HEK293T (cell line): ENCODE results near the gene NPHP4.
"Not testable (repeated sequence)": the region's sequence is repeated elsewhere in the genome, so short reads cannot be mapped to it uniquely, and the experiment has no call there.

Experiments
- CTCF ChIA-PET: fragments of 350-600 bp; formaldehyde crosslinking; extraction: SDS; loops from one replicate; lab custom pipeline; 2021; ENCODE audit warnings: antibody characterized with exemption, inconsistent platforms; lab: Yijun Ruan, JAX
- POLR2A ChIA-PET: fragments of 350-600 bp; formaldehyde crosslinking; extraction: SDS; loops from one replicate; lab custom pipeline; 2020; ENCODE audit warnings: antibody characterized with exemption, inconsistent platforms; lab: Yijun Ruan, JAX
- DNase-seq: peaks from one replicate; pipeline ENCODE4 v3.0.0; 2012; ENCODE audit warnings: mixed read lengths; ENCODE audit errors: extremely low spot score
- ARNT ChIP-seq: fragments of 450-650 bp; IDR thresholded peaks from 2 replicates; pipeline ENCODE4 v1.6.1; 2017; ENCODE audit warnings: mild to moderate bottlenecking
- BHLHE40 ChIP-seq: fragments of 450-650 bp; IDR thresholded peaks from 2 replicates; pipeline ENCODE4 v1.6.1; 2016; ENCODE audit warnings: mild to moderate bottlenecking, moderate library complexity, borderline replicate concordance
- CTBP1 ChIP-seq: fragments of 450-650 bp; IDR thresholded peaks from 2 replicates; pipeline ENCODE4 v1.6.1; 2016; ENCODE audit warnings: borderline replicate concordance
- ELF4 ChIP-seq: fragments of 450-650 bp; IDR thresholded peaks from 2 replicates; pipeline ENCODE4 v1.6.1; 2017; ENCODE audit warnings: antibody characterized with exemption
- FOXA1 ChIP-seq: fragments of 450-650 bp; IDR thresholded peaks from 2 replicates; pipeline ENCODE4 v1.6.1; 2016; ENCODE audit warnings: mild to moderate bottlenecking
- FOXK2 ChIP-seq: fragments of 450-650 bp; IDR thresholded peaks from 2 replicates; pipeline ENCODE4 v1.6.1; 2016; ENCODE audit warnings: mild to moderate bottlenecking
- FOXM1 ChIP-seq: fragments of 450-650 bp; IDR thresholded peaks from 2 replicates; pipeline ENCODE4 v1.6.1; 2017; ENCODE audit warnings: mild to moderate bottlenecking, borderline replicate concordance
- HDGF ChIP-seq: fragments of 450-650 bp; IDR thresholded peaks from 2 replicates; pipeline ENCODE4 v1.6.1; 2017; ENCODE audit warnings: antibody characterized with exemption, borderline replicate concordance
- L3MBTL2 ChIP-seq: fragments of 450-650 bp; conservative IDR thresholded peaks from 2 replicates; pipeline ENCODE4 v1.6.1; 2016; ENCODE audit warnings: mild to moderate bottlenecking
- LEF1 ChIP-seq: fragments of 450-650 bp; IDR thresholded peaks from 2 replicates; pipeline ENCODE4 v1.6.1; 2017; ENCODE audit warnings: mild to moderate bottlenecking, borderline replicate concordance
- NFRKB ChIP-seq: fragments of 450-650 bp; IDR thresholded peaks from 2 replicates; pipeline ENCODE4 v1.6.1; 2016; ENCODE audit warnings: mild to moderate bottlenecking, moderate library complexity
- PKNOX1 ChIP-seq: fragments of 450-650 bp; IDR thresholded peaks from 2 replicates; pipeline ENCODE4 v1.6.1; 2016
- SP1 ChIP-seq: fragments of 450-650 bp; IDR thresholded peaks from 2 replicates; pipeline ENCODE4 v1.6.1; 2017
- SUZ12 ChIP-seq: fragments of 450-650 bp; IDR thresholded peaks from 2 replicates; pipeline ENCODE4 v1.6.1; 2016; ENCODE audit warnings: mild to moderate bottlenecking
- TARDBP ChIP-seq: fragments of 450-650 bp; IDR thresholded peaks from 2 replicates; pipeline ENCODE4 v1.6.1; 2016
- ZNF384 ChIP-seq: fragments of 450-650 bp; IDR thresholded peaks from 2 replicates; pipeline ENCODE4 v1.6.1; 2016

The NPHP4 gene

GRCh38 chr1:6022193-6022592, 30.0 kb upstream of the NPHP4 start:
- POLR2A ChIA-PET, result no interaction called here
- no peak for DNase-seq
- CTCF ChIA-PET, result no interaction called here
- TF ChIP-seq ZNF384, result no peak

DNA sequence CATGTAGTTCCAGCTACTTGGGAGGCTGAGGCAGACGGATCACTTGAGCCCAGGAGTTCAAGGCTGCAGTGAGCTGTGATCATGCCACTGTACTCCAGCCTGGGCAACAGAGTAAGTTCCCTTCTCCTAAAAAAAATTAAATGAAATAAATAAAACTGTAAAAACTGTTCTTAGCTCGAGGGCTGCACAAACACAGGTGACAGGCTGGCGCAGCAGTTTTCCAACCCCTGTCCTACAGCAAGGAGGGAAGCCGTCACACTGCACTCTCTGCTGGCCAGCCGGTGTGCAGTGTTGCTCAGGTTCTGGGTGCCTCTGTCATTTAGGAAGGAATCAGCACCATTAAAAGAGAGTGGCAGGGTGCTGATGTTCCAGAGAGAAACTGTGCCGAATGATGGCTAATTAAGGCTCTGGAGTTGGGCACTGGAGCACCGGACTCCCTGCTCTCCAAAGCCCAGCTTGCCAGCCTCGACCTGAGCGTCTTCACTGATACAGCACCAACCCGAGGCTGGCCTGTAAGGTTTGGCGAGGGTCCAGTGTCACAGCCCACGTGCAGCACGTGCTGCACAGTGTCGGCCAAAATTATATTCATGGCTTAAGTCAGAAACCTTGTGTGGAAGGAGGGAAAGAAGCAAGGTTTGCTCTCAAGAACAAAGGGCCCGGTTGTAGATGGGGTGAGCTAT, 27.1 kb upstream of the NPHP4 start:
- no peak for TF ChIP-seq BHLHE40
- no peak for TF ChIP-seq FOXK2
- no peak for TF ChIP-seq ZNF384
- TF ChIP-seq ELF4, result no peak
- no peak for TF ChIP-seq SP1
- no peak for TF ChIP-seq NFRKB
- no peak for TF ChIP-seq L3MBTL2
- TF ChIP-seq FOXM1, result no peak
- TF ChIP-seq PKNOX1, result no peak
- no peak for TF ChIP-seq LEF1
- ChIA-PET POLR2A (interaction anchor here (0.6 to 1.5 kb wide), 2 partner anchors 26 to 75 kb away, joined by 3 read pairs; no protein-coding TSS in a partner anchor), CTCF (interaction anchor here (0.7 kb wide), 1 partner anchor 22 kb away, joined by 3 read pairs; no protein-coding TSS in a partner anchor)
- no peak for DNase-seq

- POLR2A ChIA-PET, DNase-seq: not testable (repeated sequence)
- CTCF ChIA-PET, result interaction anchor here (0.6 to 1.1 kb wide), 3 partner anchors 14 to 26 kb away, joined by 3 to 5 read pairs (median 3); no protein-coding TSS in a partner anchor
These were observed 25.4 kb upstream of the NPHP4 start for GRCh38 chr1:6017654-6018053.

DNA sequence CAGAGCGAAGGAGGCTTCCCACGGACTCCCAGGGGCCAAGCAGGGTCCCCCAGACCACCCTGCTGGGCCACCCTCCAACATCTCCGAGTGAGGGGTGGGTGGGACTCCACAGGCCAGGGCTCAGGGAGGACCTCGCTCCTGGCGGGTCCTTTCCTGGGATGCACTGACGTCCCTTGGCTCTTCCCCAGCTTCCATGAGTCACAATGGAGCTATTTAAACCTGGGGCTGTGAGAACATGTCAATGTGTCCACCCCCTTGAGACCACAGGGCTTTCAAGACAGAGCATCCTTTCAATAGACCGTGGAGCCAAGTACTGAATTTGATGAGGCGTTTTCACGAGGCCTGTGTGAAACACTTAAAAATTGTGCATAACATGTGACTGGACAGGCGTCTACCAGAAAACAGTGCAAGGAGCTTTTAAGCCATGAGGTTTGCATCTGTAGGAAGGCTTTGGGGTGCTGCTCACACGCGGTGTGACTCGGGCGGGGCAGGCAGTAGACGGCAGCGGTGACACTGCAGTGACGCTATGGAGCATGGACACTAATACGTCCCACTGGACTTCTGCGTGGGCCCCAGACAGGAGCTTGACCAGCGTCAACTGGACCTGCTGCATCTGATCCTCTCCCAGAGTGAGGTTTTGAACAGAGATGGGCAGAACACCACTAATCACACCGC, 24.1 kb upstream of the NPHP4 start:
- POLR2A ChIA-PET, result no interaction called here
- no peak for TF ChIP-seq SP1
- no peak for TF ChIP-seq LEF1
- no peak for TF ChIP-seq L3MBTL2
- TF ChIP-seq HDGF, result no peak
- TF ChIP-seq PKNOX1, result no peak
- TF ChIP-seq FOXK2, result no peak
- TF ChIP-seq BHLHE40, result no peak
- TF ChIP-seq SUZ12, result no peak
- no peak for TF ChIP-seq FOXA1
- no peak for TF ChIP-seq ZNF384
- no peak for TF ChIP-seq FOXM1
- TF ChIP-seq CTBP1, result no peak
- TF ChIP-seq NFRKB, result no peak
- TF ChIP-seq TARDBP, result no peak
- no peak for TF ChIP-seq ARNT
- no peak for TF ChIP-seq ELF4
- CTCF ChIA-PET, result interaction anchor here (1.6 kb wide), 1 partner anchor 10 kb away, joined by 3 read pairs; no protein-coding TSS in a partner anchor
- no peak for DNase-seq

DNA sequence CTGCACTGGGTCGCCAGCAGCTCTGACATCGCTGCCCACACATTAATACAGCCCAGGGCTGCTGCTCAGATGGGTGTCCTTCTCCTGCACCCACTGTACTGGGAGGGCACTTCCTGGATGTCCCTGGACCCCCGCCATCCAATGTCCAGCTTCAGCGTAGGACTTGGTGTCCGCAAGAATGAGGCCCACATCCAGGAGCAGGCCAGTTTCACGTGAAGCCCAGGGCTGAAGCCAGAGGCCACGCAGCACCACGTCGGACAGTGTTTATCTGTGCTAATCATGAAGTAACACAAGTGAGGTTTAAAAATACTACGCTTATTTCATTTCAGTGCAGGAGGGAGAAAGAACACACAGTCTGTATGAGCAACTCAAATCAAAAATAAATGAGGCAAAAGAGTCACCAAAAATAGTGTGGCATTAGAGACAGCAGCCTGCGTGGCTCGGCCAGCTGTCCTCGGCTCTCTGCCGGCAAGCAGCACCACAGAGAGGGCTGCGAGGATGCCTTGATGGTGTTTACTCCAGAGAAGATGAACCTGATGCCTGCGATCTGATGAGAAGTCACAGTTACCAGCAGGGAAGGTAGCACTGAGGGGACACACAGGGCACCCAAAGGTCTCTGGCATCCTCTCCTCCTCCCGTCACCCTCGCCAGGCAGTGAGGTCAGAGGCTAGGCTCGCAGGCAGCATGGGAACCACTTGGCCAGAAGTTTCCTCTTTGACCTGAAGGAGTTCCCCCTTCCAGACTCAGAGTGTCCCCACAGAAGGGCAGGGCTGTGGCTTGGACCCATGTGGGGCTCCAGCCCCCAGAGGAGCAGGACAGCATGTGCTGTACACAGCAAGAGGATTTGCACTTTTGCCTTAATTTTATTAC, 22.1 kb upstream of the NPHP4 start:
- ChIA-PET POLR2A (no interaction called here), CTCF (no interaction called here)
- DNase-seq, result no peak
- TF ChIP-seq NFRKB (no peak), CTBP1 (no peak), BHLHE40 (no peak), PKNOX1 (no peak), ZNF384 (no peak), FOXK2 (no peak), ARNT (no peak), LEF1 (no peak), SUZ12 (no peak), FOXM1 (no peak), ELF4 (no peak), SP1 (no peak), HDGF (no peak), TARDBP (no peak), FOXA1 (no peak), L3MBTL2 (no peak)

- ChIA-PET POLR2A (no interaction called here), CTCF (no interaction called here)
- no peak for TF ChIP-seq BHLHE40
- TF ChIP-seq SP1, result no peak
- TF ChIP-seq HDGF, result no peak
- TF ChIP-seq PKNOX1, result no peak
- no peak for TF ChIP-seq FOXK2
- TF ChIP-seq NFRKB, result no peak
- no peak for TF ChIP-seq L3MBTL2
- no peak for TF ChIP-seq TARDBP
- no peak for TF ChIP-seq FOXM1
- no peak for TF ChIP-seq SUZ12
- no peak for TF ChIP-seq LEF1
- DNase-seq, result no peak
These were observed 21.3 kb upstream of the NPHP4 start for GRCh38 chr1:6013491-6013890.
